HG03095 (cell line): ENCODE measurements around the gene ING4.

Experiments
- ATAC-seq: cut with Tn5 transposase; IDR thresholded peaks from one replicate; pipeline ENCODE4 v1.9.1; 2021; ENCODE audit warnings: moderate library complexity; ENCODE audit not compliant: unreplicated experiment

The ING4 gene

DNA sequence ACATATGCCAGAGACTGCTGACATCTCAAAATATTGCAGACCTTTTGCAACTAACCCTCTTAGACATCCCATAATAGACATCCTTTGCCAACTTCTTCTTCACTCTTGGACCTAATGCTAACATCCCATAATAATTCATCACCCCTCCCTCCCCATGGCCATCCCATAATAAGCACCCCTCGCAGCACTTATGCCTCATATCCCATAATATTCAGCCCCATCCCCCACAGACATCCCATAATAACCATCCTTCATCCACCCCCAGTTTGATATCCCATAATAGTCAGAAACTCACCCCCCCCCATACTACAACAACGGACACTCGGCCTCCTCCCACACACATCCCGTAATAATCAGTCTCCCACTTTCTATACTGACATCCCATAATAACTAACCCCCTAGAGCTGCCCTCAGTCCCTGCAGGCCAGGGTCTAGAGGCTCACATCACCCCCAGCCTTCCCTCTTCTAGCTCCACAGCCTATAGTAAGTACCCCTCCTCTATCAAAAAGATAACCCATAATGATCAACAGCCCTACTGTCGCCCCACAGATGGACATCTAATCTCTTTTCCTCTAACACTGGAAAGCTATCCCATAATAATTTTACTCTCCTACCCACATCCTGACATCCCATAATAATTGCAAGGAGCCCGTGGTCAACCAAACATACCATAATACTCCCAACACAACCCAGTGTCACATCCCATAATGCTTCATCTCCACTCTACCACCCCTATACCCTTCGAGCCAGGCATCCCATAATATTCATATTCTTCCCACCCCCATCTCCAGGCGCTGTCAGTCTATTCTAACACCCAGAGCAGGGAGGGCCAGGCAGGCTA is 54.9 kb downstream of the ING4 start:
- ATAC-seq = no peak

DNA sequence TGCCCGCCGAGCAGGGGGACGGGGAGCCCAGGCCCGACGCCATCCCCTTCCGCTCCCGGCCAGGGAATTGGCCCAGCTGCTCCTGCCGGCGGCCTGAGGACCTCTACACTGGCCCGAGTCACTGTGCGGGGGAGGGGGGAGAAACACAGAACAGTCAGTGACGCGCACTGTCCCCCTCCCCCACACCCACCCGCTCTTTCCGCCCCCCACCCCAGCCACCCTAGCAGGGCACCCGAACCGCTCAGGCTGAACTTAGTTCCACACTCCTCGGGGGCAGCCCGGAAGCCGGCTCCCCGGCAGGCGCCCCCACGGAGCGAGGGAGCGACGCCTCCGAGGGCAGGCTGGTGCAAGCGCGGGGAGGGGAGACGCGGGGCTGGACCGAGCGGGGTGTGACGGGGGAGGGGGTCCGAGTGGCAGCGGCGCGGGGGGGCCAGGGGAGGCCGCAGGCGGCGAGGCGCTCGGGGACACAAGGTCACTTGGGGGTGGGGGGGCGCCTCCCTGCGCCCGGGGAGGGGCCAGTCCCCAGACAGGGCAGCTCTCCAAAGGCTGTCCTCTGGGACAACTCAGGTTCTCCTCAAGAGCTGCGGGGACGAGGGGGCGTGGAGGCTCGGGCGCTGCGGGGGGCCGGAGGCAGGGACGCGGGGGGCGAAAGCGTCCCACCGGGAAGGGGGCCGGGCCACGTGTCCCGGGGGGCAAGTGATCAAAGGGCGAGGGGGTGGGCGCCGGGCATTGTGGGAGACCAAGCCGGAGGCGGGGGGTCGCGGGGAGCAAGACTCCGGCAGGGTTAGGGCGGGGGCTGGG is 56.4 kb downstream of the ING4 start:
- no peak for ATAC-seq

GRCh38 chr12:6605421-6606330 is 57.2 kb downstream of the ING4 start:
- ATAC-seq = no peak

GRCh38 chr12:6604259-6605029 is 58.5 kb downstream of the ING4 start:
- no peak for ATAC-seq

GRCh38 chr12:6603095-6603567 is 59.8 kb downstream of the ING4 start:
- no peak for ATAC-seq

- no peak for ATAC-seq
Observed at GRCh38 chr12:6602526-6602925, 60.4 kb downstream of the ING4 start.
